NB4 (cell line): ENCODE measurements around the gene NAA20.

Experiments used
- CTCF ChIP-seq: IDR thresholded peaks from one replicate; pipeline ENCODE4 v1.5.1; 2012; ENCODE audit warnings: low read depth, low read length
- MAX ChIP-seq: IDR thresholded peaks from 2 replicates; pipeline ENCODE4 v1.6.1; 2011; ENCODE audit warnings: low read depth, low read length
- MYC ChIP-seq: IDR thresholded peaks from 2 replicates; pipeline ENCODE4 v1.6.1; 2011; ENCODE audit warnings: low read depth, low read length
- POLR2A ChIP-seq: IDR thresholded peaks from 2 replicates; pipeline ENCODE4 v1.6.1; 2011; ENCODE audit warnings: mild to moderate bottlenecking; ENCODE audit not compliant: insufficient read length; ENCODE audit errors: extremely low read depth

GRCh38 chr20:19976595-19977372 is 40.4 kb upstream of the NAA20 start:
- TF ChIP-seq CTCF = no peak
- no peak for TF ChIP-seq MAX
- no peak for TF ChIP-seq POLR2A
- TF ChIP-seq MYC = no peak
